OCI-LY7 (cell line): ENCODE measurements around the gene IRF8.

Experiments
- EZH2phosphoT487 ChIP-seq: fragments of 200-600 bp; sonication (generic); IDR thresholded peaks from 2 replicates; pipeline ENCODE4 v1.6.1; 2018; ENCODE audit warnings: low read depth, borderline replicate concordance, mild to moderate bottlenecking, mixed run types, antibody characterized with exemption, low read length, moderate library complexity, mixed read lengths
- TF ChIP-seq, protein P1 (sequence below): fragments of 200-600 bp; sonication (generic); conservative IDR thresholded peaks from 2 replicates; pipeline ENCODE4 v1.5.1; 2014; ENCODE audit warnings: mild to moderate bottlenecking, antibody characterized with exemption, low read length, moderate library complexity, mixed read lengths

GRCh38 chr16:85878407-85878806, 20.6 kb upstream of the IRF8 start:
- TF ChIP-seq, protein P1, sequence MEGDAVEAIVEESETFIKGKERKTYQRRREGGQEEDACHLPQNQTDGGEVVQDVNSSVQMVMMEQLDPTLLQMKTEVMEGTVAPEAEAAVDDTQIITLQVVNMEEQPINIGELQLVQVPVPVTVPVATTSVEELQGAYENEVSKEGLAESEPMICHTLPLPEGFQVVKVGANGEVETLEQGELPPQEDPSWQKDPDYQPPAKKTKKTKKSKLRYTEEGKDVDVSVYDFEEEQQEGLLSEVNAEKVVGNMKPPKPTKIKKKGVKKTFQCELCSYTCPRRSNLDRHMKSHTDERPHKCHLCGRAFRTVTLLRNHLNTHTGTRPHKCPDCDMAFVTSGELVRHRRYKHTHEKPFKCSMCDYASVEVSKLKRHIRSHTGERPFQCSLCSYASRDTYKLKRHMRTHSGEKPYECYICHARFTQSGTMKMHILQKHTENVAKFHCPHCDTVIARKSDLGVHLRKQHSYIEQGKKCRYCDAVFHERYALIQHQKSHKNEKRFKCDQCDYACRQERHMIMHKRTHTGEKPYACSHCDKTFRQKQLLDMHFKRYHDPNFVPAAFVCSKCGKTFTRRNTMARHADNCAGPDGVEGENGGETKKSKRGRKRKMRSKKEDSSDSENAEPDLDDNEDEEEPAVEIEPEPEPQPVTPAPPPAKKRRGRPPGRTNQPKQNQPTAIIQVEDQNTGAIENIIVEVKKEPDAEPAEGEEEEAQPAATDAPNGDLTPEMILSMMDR: no peak
- no peak for TF ChIP-seq EZH2phosphoT487
